ENCODE measurements around the gene CFAP221.

Gene CFAP221

DNA sequence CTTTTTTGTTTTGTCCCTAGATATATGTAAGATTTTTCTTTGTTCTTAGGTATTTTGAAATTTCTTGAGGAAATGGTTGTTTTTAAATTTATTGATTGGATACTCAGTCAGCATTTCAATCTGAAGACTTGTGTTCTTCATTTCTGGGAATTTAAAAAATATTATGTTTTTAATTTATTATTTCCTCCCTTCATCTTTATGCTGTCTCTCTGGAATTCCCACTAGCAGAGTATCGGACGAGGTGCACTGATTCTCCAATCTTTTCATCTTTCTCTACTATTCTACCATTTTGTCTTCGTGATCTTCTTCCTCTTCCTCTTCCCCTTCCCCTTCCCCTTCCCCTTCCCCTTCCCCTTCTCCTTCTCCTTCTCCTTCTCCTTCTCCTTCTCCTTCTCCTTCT lies 32.3 kb upstream of the CFAP221 start:
- TF ChIP-seq POLR2AphosphoS5 (IDR thresholded peaks at IDR 0.05; ENCODE audit: low read depth, low read length) (no peak), TAF1 (IDR thresholded peaks at IDR 0.05; ENCODE audit: borderline replicate concordance, insufficient read depth, low read length) (no peak), SIN3A (IDR thresholded peaks at IDR 0.05; ENCODE audit: borderline replicate concordance, insufficient read depth, low read length) (no peak), FOXP2 (optimal IDR thresholded peaks at IDR 0.05; ENCODE audit: borderline replicate concordance, extremely low read depth, extremely low read length, insufficient read depth) (no peak)
- TF ChIP-seq, protein P1, sequence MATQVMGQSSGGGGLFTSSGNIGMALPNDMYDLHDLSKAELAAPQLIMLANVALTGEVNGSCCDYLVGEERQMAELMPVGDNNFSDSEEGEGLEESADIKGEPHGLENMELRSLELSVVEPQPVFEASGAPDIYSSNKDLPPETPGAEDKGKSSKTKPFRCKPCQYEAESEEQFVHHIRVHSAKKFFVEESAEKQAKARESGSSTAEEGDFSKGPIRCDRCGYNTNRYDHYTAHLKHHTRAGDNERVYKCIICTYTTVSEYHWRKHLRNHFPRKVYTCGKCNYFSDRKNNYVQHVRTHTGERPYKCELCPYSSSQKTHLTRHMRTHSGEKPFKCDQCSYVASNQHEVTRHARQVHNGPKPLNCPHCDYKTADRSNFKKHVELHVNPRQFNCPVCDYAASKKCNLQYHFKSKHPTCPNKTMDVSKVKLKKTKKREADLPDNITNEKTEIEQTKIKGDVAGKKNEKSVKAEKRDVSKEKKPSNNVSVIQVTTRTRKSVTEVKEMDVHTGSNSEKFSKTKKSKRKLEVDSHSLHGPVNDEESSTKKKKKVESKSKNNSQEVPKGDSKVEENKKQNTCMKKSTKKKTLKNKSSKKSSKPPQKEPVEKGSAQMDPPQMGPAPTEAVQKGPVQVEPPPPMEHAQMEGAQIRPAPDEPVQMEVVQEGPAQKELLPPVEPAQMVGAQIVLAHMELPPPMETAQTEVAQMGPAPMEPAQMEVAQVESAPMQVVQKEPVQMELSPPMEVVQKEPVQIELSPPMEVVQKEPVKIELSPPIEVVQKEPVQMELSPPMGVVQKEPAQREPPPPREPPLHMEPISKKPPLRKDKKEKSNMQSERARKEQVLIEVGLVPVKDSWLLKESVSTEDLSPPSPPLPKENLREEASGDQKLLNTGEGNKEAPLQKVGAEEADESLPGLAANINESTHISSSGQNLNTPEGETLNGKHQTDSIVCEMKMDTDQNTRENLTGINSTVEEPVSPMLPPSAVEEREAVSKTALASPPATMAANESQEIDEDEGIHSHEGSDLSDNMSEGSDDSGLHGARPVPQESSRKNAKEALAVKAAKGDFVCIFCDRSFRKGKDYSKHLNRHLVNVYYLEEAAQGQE (IDR thresholded peaks at IDR 0.05; ENCODE audit: insufficient read depth in 1 of 2, low read depth in 2 of 2, low read length in 2 of 2): no peak

DNA sequence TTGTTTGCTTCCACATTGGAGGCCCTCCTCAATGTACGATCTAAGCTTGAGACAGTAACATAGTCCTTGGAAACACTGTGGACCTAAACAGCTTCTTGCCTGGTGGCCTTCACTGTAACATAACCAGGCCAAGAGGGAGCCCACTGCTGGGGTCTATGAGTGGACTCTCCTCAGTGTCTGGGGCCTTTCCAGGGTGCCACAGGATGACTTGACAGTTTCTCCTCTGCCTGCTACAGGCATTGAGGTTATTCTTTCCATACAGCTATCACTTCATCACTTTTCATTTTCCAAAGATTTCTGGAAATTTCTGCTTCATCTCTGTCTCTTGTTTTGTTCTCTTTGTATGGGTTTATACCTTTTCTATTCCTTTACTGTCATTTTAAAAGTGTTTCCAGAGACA lies 31.3 kb upstream of the CFAP221 start:
- TF ChIP-seq POLR2AphosphoS5 (IDR thresholded peaks at IDR 0.05; ENCODE audit: low read depth, low read length): no peak
- TF ChIP-seq TAF1 (IDR thresholded peaks at IDR 0.05; ENCODE audit: borderline replicate concordance, insufficient read depth, low read length): no peak
- no peak for TF ChIP-seq FOXP2 (optimal IDR thresholded peaks at IDR 0.05; ENCODE audit: borderline replicate concordance, extremely low read depth, extremely low read length, insufficient read depth)
- TF ChIP-seq, protein P1 (IDR thresholded peaks at IDR 0.05; ENCODE audit: insufficient read depth in 1 of 2, low read depth in 2 of 2, low read length in 2 of 2): no peak
- TF ChIP-seq SIN3A (IDR thresholded peaks at IDR 0.05; ENCODE audit: borderline replicate concordance, insufficient read depth, low read length): no peak

GRCh38 chr2:119513832-119514231 lies 30.4 kb upstream of the CFAP221 start:
- TF ChIP-seq TAF1 (IDR thresholded peaks at IDR 0.05; ENCODE audit: borderline replicate concordance, insufficient read depth, low read length): no peak
- no peak for TF ChIP-seq POLR2AphosphoS5 (IDR thresholded peaks at IDR 0.05; ENCODE audit: low read depth, low read length)
- TF ChIP-seq FOXP2 (optimal IDR thresholded peaks at IDR 0.05; ENCODE audit: borderline replicate concordance, extremely low read depth, extremely low read length, insufficient read depth): no peak
- TF ChIP-seq SIN3A (IDR thresholded peaks at IDR 0.05; ENCODE audit: borderline replicate concordance, insufficient read depth, low read length): no peak

DNA sequence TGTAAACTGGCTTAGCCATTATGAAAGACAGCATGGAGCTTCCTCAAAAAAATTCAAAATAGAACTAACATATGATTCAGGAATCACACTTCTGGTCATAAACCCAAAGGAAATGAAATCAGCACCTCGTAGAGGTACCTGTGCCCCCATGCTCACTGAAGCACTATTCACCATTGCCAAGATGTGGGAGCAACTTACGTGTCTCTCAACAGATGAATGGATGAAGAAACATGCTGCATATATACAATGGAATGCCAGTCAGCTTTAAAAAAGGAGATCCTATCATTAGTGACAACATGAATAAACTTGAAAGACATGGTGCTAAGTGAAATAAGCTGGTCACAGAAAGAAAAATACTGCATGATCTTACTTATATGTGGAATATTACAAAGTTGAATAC lies 28.1 kb upstream of the CFAP221 start:
- no peak for TF ChIP-seq FOXP2 (optimal IDR thresholded peaks at IDR 0.05; ENCODE audit: borderline replicate concordance, extremely low read depth, extremely low read length, insufficient read depth)
- TF ChIP-seq, protein P1 (IDR thresholded peaks at IDR 0.05; ENCODE audit: insufficient read depth in 1 of 2, low read depth in 2 of 2, low read length in 2 of 2): no peak
- TF ChIP-seq POLR2AphosphoS5 (IDR thresholded peaks at IDR 0.05; ENCODE audit: low read depth, low read length): no peak
- TF ChIP-seq TAF1 (IDR thresholded peaks at IDR 0.05; ENCODE audit: borderline replicate concordance, insufficient read depth, low read length): no peak
- TF ChIP-seq SIN3A (IDR thresholded peaks at IDR 0.05; ENCODE audit: borderline replicate concordance, insufficient read depth, low read length): no peak

DNA sequence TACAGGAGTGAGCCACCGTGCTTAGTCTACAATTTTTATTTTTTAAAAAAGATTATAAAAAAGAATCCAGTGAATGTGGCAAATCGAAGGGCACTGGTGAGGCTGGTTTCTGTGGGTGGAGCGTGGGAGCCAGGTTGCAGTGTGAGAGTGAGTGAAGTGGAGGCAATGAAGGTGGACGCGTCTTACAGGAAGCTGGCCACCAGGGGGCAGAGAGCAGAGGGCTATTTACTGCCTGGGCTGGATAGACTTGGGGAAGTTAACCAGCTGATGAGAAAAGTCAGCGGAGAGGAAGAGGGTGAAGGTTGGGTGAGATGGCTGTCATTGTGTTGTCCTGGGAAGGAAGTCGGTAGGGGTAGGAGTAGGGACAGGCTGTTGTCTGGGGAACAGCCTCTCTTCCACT lies 26.8 kb upstream of the CFAP221 start:
- TF ChIP-seq POLR2AphosphoS5 (IDR thresholded peaks at IDR 0.05; ENCODE audit: low read depth, low read length): no peak
- no peak for TF ChIP-seq FOXP2 (optimal IDR thresholded peaks at IDR 0.05; ENCODE audit: borderline replicate concordance, extremely low read depth, extremely low read length, insufficient read depth)
- TF ChIP-seq, protein P1 (IDR thresholded peaks at IDR 0.05; ENCODE audit: insufficient read depth in 1 of 2, low read depth in 2 of 2, low read length in 2 of 2): no peak
- no peak for TF ChIP-seq SIN3A (IDR thresholded peaks at IDR 0.05; ENCODE audit: borderline replicate concordance, insufficient read depth, low read length)
- no peak for TF ChIP-seq TAF1 (IDR thresholded peaks at IDR 0.05; ENCODE audit: borderline replicate concordance, insufficient read depth, low read length)

All from PFSK-1 (cell line).